C1 segment of cervical spinal cord (tissue), 14 donors: ENCODE data around the gene CENPM.

Source experiments
- DNase-seq, 14 donors: peaks; one replicate each; lab custom pipeline; 2025; lab: John Stamatoyannopoulos, UW

CENPM gene

GRCh38 chr22:41915035-41915785, 31.7 kb downstream of the CENPM start, which contains the start of gene SHISA8:
TSS of gene SHISA8 (minus strand) at chr22:41915074. CDS start at chr22:41914667, 407 bp downstream.
- DNase-seq, result peak in 1 of 14 donors; percentile 58

- no peak for DNase-seq
Observed at GRCh38 chr22:41914611-41915034, 32.3 kb downstream of the CENPM start.

GRCh38 chr22:41913842-41914534, 33.0 kb downstream of the CENPM start:
- DNase-seq, result peak in 1 of 14 donors; percentile 49

GRCh38 chr22:41913040-41913719, 33.8 kb downstream of the CENPM start:
- DNase-seq, result peak in 1 of 14 donors; percentile 36

GRCh38 chr22:41912338-41913039, 34.5 kb downstream of the CENPM start:
- peak in 1 of 14 donors; percentile 36 for DNase-seq

- DNase-seq, result peak in 1 of 14 donors; percentile 48
Observed at GRCh38 chr22:41911001-41911611, 35.8 kb downstream of the CENPM start.

GRCh38 chr22:41910050-41911000, 36.6 kb downstream of the CENPM start:
- DNase-seq, result peak in 10 of 14 donors; percentile 24 to 61 (median 40)

- DNase-seq, result peak in 3 of 14 donors; percentile 11 to 26 (median 12)
Observed at GRCh38 chr22:41909310-41910049, 37.5 kb downstream of the CENPM start.

GRCh38 chr22:41908411-41909309, 38.3 kb downstream of the CENPM start:
- peak in 1 of 14 donors; percentile 61 for DNase-seq

- DNase-seq, result no peak
Observed at GRCh38 chr22:41907436-41908401, 39.2 kb downstream of the CENPM start.

- DNase-seq, result no peak
Observed at GRCh38 chr22:41906822-41907221, 40.1 kb downstream of the CENPM start.

GRCh38 chr22:41905411-41906202, 41.3 kb downstream of the CENPM start:
- no peak for DNase-seq

- DNase-seq, result peak in 1 of 14 donors; percentile 40
Observed at GRCh38 chr22:41904450-41905410, 42.2 kb downstream of the CENPM start.

GRCh38 chr22:41902932-41903421, 44.0 kb downstream of the CENPM start:
- DNase-seq, result peak in 3 of 14 donors; percentile 31 to 96 (median 54)

- DNase-seq, result no peak
Observed at GRCh38 chr22:41902016-41902415, 44.9 kb downstream of the CENPM start.
